ENCODE measurements around the gene ZNF536.

DNA sequence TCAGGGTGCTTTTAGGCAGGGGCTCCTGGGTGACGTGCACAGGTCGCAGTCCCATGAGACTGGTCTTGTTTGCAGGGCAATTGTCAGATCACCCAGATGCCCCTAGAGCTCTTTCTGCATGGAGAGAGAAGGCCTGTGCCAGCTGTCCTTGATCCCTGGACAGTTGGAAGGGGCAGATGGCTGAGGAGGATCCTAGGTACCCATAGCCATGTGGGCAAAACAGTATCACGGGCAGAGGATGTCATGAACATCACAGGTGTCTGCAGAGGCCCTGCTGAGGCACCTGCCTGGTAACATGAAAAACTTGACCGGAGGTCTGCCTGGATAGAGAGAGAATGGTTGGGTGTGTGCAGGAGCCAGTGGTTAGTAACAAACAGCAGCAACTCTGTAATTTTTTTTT lies 99.3 kb downstream of the ZNF536 start:
- TF ChIP-seq, protein P1, sequence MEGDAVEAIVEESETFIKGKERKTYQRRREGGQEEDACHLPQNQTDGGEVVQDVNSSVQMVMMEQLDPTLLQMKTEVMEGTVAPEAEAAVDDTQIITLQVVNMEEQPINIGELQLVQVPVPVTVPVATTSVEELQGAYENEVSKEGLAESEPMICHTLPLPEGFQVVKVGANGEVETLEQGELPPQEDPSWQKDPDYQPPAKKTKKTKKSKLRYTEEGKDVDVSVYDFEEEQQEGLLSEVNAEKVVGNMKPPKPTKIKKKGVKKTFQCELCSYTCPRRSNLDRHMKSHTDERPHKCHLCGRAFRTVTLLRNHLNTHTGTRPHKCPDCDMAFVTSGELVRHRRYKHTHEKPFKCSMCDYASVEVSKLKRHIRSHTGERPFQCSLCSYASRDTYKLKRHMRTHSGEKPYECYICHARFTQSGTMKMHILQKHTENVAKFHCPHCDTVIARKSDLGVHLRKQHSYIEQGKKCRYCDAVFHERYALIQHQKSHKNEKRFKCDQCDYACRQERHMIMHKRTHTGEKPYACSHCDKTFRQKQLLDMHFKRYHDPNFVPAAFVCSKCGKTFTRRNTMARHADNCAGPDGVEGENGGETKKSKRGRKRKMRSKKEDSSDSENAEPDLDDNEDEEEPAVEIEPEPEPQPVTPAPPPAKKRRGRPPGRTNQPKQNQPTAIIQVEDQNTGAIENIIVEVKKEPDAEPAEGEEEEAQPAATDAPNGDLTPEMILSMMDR (IDR thresholded peaks at IDR 0.05), result no peak
- TF ChIP-seq POLR2A (IDR thresholded peaks at IDR 0.05), result no peak

Measured in ovary (tissue), 3 donors.